8988T (cell line): Measurements from ENCODE around the gene MORC2.

Experiments
- DNase-seq: peaks from one replicate; pipeline ENCODE4 v3.0.0; 2011

MORC2 gene

GRCh38 chr22:30885001-30885366, 83.6 kb downstream of the MORC2 start:
- DNase-seq = no peak

- no peak for DNase-seq
These were observed 84.2 kb downstream of the MORC2 start for GRCh38 chr22:30884211-30885000.

DNA sequence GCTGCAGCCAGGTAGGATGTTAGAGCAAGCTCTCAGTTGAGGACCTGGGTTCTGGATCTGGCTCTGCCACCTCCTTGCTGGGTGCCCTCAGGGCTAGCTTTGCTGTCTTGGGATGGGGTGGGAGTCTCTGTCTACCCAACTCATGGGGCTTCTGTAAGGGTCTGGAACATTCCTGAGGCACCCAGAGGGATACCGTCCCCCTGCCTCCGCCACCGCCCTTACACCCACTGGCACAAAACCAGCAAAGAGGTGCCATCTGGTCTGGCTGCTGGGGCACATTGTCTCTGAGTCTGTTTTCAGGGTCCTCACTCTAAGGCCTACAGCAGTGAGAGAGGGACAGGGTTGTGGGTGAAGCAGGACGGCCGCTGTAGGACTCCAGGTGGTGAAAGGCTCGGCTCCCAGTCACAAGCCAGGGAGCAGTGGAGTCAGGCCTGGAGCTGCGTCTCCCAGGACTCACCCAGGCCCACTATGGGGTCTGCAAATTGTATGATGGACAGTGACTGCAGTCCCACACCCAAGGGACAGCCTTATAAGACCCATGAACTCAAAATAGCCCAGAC, 84.9 kb downstream of the MORC2 start:
- DNase-seq = no peak

DNA sequence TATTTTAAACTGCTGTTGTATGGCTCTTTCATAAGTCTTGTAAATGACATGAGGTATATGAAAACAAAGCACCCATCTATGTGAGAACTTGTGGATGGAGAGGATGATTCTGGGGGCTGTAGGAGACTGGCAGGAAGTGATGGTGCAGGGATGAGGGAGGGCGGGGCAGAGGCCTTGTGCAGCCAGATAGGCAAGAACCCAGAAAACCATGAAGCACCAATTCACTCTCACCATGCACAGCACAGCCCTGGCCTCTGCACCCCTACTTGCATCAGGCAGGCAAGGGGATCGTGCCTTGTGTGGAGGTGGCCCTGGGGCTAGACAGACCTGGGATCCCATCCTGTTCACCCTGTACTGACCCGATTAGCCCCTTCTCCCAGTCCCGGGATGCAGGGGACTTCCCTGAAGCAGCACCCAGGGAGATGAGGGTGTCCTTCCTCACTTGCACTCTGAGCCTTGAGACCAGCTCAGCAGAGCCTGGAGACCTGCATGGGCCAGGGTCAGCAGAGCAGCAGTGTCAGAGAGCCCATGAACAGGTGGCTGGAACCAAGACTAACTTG, 85.5 kb downstream of the MORC2 start:
- no peak for DNase-seq

DNA sequence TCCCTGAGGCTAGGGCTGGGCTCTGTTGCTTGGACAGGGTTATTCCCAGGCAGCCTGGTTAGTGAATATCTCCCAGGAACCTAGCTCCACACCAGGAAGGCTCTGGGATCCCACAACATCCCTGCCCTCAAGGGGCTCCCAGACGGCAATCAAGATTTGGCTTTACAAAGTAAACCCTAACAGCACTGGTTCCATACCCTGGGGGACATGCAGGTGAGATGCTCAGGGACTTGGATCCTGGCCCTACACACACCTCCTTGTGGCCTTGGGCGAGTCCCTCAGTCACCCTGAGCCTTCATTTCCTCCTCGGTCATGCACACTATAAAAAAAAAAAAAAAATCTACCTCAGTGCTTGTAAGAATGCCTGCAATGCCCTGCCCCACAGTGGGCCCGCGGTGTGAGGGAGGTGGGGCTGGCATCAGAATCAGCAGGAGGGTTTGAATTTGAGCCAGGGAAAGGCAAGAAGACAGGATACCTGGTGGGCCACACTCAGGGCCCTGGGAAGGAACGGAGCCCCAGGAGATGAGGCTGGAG, 86.3 kb downstream of the MORC2 start:
- no peak for DNase-seq

DNA sequence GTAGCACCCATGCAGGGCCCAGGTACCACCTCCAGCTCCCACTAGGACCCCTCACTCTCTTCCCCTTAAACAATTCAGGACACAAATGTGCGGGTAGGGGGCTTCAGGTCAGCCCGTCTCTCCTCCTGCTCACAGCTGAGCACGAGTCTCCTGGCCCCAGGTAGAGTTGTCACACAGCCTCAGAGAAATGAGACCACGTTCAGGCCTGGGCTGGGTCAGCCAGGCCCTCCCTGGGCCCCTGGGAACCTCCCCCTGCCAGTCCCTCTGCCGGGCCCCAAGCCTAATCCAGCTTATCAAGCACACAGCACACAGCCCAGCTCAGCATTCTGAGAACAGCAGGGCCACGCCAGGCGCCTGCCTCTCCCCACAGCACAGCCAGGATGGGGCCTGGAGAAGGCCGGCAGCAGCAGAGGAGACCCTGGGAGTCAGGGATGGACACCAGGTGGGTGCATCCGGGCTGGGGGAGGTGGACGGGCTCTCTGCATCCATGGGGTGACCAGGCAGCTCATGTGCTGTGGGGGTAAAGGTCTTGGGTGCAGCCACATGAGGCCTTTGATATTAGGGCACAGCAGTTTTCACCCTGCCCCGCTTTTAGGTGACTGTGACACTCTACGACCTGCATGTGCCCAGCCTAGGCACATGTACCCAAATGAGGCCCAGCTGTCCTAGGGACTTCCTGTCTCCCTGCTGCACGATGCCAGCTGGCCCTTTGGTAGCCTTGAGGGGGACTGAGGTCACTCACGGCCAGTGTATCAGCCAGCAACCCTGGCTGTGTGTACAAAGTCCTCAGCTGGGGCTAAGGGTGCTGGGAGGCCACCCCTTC, 87.0 kb downstream of the MORC2 start:
- no peak for DNase-seq

GRCh38 chr22:30880847-30881246, 87.7 kb downstream of the MORC2 start:
- DNase-seq = no peak

DNA sequence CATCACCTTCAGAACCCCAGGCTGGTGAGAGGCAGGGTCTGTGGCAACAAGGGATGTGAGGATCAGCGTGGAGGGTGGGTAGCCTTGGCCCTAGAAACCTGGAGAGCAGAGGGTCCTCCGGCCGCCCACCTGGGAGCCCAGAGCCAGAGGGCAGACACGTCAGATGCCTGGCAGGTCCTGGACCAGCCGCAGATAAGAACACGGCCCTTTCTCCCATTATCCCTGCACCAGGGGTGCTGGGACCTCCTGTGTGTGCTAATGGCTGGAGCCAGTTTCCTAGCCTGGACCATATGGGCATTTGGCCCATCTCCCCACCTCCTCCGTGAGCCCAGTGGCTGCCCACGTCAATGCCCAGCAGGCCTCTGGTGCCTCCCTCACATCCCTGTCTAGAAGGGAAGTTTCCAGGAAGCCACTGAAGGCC, 88.4 kb downstream of the MORC2 start:
- no peak for DNase-seq

GRCh38 chr22:30879415-30879797, 89.2 kb downstream of the MORC2 start:
- DNase-seq = no peak

- no peak for DNase-seq
These were observed 89.8 kb downstream of the MORC2 start for GRCh38 chr22:30878516-30879414.

- no peak for DNase-seq
These were observed 90.7 kb downstream of the MORC2 start for GRCh38 chr22:30877662-30878515.

- DNase-seq = no peak
These were observed 91.5 kb downstream of the MORC2 start for GRCh38 chr22:30876915-30877553.

GRCh38 chr22:30876221-30876751, 92.3 kb downstream of the MORC2 start:
- DNase-seq = no peak

- DNase-seq = no peak
These were observed 92.9 kb downstream of the MORC2 start for GRCh38 chr22:30875481-30876215.
